SK-N-SH treated with all-trans-retinoic acid at 6 μM for 48 hours (cell line): ENCODE results near the gene TMEM134.

Experiments used
- ATAC-seq: fragments of 200-7000 bp; cut with Tn5 transposase; 3 replicates; pipeline ENCODE4 v1.9.1; 2020; ENCODE audit warnings: mild to moderate bottlenecking, moderate library complexity
- ARNTL ChIP-seq: fragments of 450-650 bp; formaldehyde crosslinking; IDR thresholded peaks from 2 replicates; pipeline ENCODE4 v1.5.0; 2020; ENCODE audit warnings: low read depth, mild to moderate bottlenecking, moderate library complexity, borderline replicate concordance
- BACH2 ChIP-seq: fragments of 250-450 bp; sonication (Bioruptor Pico); IDR thresholded peaks from 2 replicates; pipeline ENCODE4 v1.9.0; 2021; ENCODE audit warnings: mild to moderate bottlenecking, borderline replicate concordance
- CSDC2 ChIP-seq: fragments of 250-450 bp; sonication (Bioruptor Pico); IDR thresholded peaks from 2 replicates; pipeline ENCODE4 v1.5.0; 2020; ENCODE audit warnings: mild to moderate bottlenecking, moderate library complexity
- ESRRG ChIP-seq: fragments of 250-450 bp; sonication (Bioruptor Pico); IDR thresholded peaks from 2 replicates; pipeline ENCODE4 v1.6.1; 2021; ENCODE audit warnings: mild to moderate bottlenecking
- GLIS3 ChIP-seq: fragments of 250-450 bp; sonication (Bioruptor Pico); IDR thresholded peaks from 2 replicates; pipeline ENCODE4 v1.5.0; 2020; ENCODE audit warnings: mild to moderate bottlenecking, moderate library complexity
- ISL1 ChIP-seq: fragments of 250-450 bp; sonication (Bioruptor Pico); IDR thresholded peaks from 2 replicates; pipeline ENCODE4 v2.1.2; 2022; ENCODE audit warnings: mild to moderate bottlenecking, moderate library complexity
- OSR1 ChIP-seq: fragments of 250-450 bp; sonication (Bioruptor Pico); IDR thresholded peaks from 2 replicates; pipeline ENCODE4 v1.8.0; 2022; ENCODE audit warnings: moderate library complexity, mild to moderate bottlenecking, inconsistent platforms
- PATZ1 ChIP-seq: fragments of 250-450 bp; sonication (Bioruptor Pico); IDR thresholded peaks from 2 replicates; pipeline ENCODE4 v1.8.0; 2020; ENCODE audit warnings: mild to moderate bottlenecking, moderate library complexity, borderline replicate concordance
- PPARA ChIP-seq: fragments of 250-450 bp; sonication (Bioruptor Pico); IDR thresholded peaks from 2 replicates; pipeline ENCODE4 v1.5.0; 2020; ENCODE audit warnings: mild to moderate bottlenecking, borderline replicate concordance
- RARB ChIP-seq: fragments of 250-450 bp; sonication (Bioruptor Pico); IDR thresholded peaks from 2 replicates; pipeline ENCODE4 v1.8.0; 2021; ENCODE audit warnings: mild to moderate bottlenecking, moderate library complexity
- SNAI2 ChIP-seq: fragments of 250-450 bp; sonication (Bioruptor Pico); IDR thresholded peaks from 2 replicates; pipeline ENCODE4 v1.5.0; 2020; ENCODE audit warnings: mild to moderate bottlenecking, moderate library complexity
- TCF4 ChIP-seq: fragments of 250-450 bp; sonication (Bioruptor Pico); IDR thresholded peaks from 2 replicates; pipeline ENCODE4 v1.8.0; 2021; ENCODE audit warnings: mild to moderate bottlenecking, moderate library complexity, borderline replicate concordance
- TOX ChIP-seq: fragments of 250-450 bp; sonication (Bioruptor Pico); IDR thresholded peaks from 2 replicates; pipeline ENCODE4 v1.8.0; 2021; ENCODE audit warnings: mild to moderate bottlenecking, moderate library complexity, borderline replicate concordance
- ZC3H10 ChIP-seq: fragments of 250-450 bp; sonication (Bioruptor Pico); IDR thresholded peaks from 2 replicates; pipeline ENCODE4 v1.5.1; 2021; ENCODE audit warnings: mild to moderate bottlenecking, moderate library complexity
- ZFP3 ChIP-seq: fragments of 250-450 bp; sonication (Bioruptor Pico); IDR thresholded peaks from 2 replicates; pipeline ENCODE4 v1.5.0; 2020; ENCODE audit warnings: mild to moderate bottlenecking, moderate library complexity
- ZFP30 ChIP-seq: fragments of 450-650 bp; formaldehyde crosslinking; IDR thresholded peaks from 2 replicates; pipeline ENCODE4 v1.5.0; 2022; ENCODE audit warnings: mild to moderate bottlenecking, moderate library complexity
- ZNF565 ChIP-seq: fragments of 450-650 bp; formaldehyde crosslinking; conservative IDR thresholded peaks from 2 replicates; pipeline ENCODE4 v1.5.0; 2020; ENCODE audit warnings: low read depth, mild to moderate bottlenecking, moderate library complexity
- ZNF8 ChIP-seq: fragments of 450-650 bp; formaldehyde crosslinking; IDR thresholded peaks from 2 replicates; pipeline ENCODE4 v1.5.0; 2020; ENCODE audit warnings: mild to moderate bottlenecking, moderate library complexity
- TF ChIP-seq, protein P1 (sequence below): fragments of 250-450 bp; sonication (Bioruptor Pico); IDR thresholded peaks from 2 replicates; pipeline ENCODE4 v1.8.0; 2021; ENCODE audit warnings: low read depth, mild to moderate bottlenecking, moderate library complexity, borderline replicate concordance
- TF ChIP-seq, protein P2 (sequence below): fragments of 250-450 bp; sonication (Bioruptor Pico); IDR thresholded peaks from 2 replicates; pipeline ENCODE4 v1.5.0; 2020; ENCODE audit warnings: mild to moderate bottlenecking, moderate library complexity
- TF ChIP-seq, protein P3 (sequence below): fragments of 250-450 bp; sonication (Bioruptor Pico); IDR thresholded peaks from 2 replicates; pipeline ENCODE4 v1.5.1; 2021; ENCODE audit warnings: mild to moderate bottlenecking, moderate library complexity
- TF ChIP-seq, protein P4 (sequence below): fragments of 250-450 bp; sonication (Bioruptor Pico); IDR thresholded peaks from 2 replicates; pipeline ENCODE4 v1.5.1; 2020; ENCODE audit warnings: low read depth, mild to moderate bottlenecking, moderate library complexity

The TMEM134 gene

GRCh38 chr11:67437082-67437808 lies 31.8 kb downstream of the TMEM134 start, which contains the start of gene PTPRCAP:
PTPRCAP (minus strand) TSS chr11:67437682; CDS start chr11:67437619, 63 bp downstream.
- TF ChIP-seq, protein P1, sequence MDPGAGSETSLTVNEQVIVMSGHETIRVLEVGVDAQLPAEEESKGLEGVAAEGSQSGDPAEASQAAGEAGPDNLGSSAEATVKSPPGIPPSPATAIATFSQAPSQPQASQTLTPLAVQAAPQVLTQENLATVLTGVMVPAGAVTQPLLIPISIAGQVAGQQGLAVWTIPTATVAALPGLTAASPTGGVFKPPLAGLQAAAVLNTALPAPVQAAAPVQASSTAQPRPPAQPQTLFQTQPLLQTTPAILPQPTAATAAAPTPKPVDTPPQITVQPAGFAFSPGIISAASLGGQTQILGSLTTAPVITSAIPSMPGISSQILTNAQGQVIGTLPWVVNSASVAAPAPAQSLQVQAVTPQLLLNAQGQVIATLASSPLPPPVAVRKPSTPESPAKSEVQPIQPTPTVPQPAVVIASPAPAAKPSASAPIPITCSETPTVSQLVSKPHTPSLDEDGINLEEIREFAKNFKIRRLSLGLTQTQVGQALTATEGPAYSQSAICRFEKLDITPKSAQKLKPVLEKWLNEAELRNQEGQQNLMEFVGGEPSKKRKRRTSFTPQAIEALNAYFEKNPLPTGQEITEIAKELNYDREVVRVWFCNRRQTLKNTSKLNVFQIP (CRISPR knock-in tag) = no peak
- TF ChIP-seq GLIS3 = no peak
- TF ChIP-seq ESRRG (CRISPR knock-in tag) = no peak
- TF ChIP-seq BACH2 (CRISPR knock-in tag) = no peak
- TF ChIP-seq ARNTL (CRISPR knock-in tag) = no peak
- no peak for TF ChIP-seq ZNF565 (CRISPR knock-in tag)
- no peak for TF ChIP-seq TCF4
- no peak for TF ChIP-seq ZNF8
- no peak for TF ChIP-seq ZFP3 (CRISPR knock-in tag)
- TF ChIP-seq OSR1 (CRISPR knock-in tag) = no peak
- no peak for TF ChIP-seq PATZ1 (CRISPR knock-in tag)
- TF ChIP-seq ZC3H10 = no peak
- TF ChIP-seq, protein P2, sequence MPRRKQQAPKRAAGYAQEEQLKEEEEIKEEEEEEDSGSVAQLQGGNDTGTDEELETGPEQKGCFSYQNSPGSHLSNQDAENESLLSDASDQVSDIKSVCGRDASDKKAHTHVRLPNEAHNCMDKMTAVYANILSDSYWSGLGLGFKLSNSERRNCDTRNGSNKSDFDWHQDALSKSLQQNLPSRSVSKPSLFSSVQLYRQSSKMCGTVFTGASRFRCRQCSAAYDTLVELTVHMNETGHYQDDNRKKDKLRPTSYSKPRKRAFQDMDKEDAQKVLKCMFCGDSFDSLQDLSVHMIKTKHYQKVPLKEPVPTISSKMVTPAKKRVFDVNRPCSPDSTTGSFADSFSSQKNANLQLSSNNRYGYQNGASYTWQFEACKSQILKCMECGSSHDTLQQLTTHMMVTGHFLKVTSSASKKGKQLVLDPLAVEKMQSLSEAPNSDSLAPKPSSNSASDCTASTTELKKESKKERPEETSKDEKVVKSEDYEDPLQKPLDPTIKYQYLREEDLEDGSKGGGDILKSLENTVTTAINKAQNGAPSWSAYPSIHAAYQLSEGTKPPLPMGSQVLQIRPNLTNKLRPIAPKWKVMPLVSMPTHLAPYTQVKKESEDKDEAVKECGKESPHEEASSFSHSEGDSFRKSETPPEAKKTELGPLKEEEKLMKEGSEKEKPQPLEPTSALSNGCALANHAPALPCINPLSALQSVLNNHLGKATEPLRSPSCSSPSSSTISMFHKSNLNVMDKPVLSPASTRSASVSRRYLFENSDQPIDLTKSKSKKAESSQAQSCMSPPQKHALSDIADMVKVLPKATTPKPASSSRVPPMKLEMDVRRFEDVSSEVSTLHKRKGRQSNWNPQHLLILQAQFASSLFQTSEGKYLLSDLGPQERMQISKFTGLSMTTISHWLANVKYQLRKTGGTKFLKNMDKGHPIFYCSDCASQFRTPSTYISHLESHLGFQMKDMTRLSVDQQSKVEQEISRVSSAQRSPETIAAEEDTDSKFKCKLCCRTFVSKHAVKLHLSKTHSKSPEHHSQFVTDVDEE (CRISPR knock-in tag) = no peak
- TF ChIP-seq SNAI2 (CRISPR knock-in tag) = no peak
- TF ChIP-seq, protein P3, sequence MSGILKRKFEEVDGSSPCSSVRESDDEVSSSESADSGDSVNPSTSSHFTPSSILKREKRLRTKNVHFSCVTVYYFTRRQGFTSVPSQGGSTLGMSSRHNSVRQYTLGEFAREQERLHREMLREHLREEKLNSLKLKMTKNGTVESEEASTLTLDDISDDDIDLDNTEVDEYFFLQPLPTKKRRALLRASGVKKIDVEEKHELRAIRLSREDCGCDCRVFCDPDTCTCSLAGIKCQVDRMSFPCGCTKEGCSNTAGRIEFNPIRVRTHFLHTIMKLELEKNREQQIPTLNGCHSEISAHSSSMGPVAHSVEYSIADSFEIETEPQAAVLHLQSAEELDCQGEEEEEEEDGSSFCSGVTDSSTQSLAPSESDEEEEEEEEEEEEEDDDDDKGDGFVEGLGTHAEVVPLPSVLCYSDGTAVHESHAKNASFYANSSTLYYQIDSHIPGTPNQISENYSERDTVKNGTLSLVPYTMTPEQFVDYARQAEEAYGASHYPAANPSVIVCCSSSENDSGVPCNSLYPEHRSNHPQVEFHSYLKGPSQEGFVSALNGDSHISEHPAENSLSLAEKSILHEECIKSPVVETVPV (CRISPR knock-in tag) = no peak
- TF ChIP-seq RARB = no peak
- no peak for TF ChIP-seq ISL1 (CRISPR knock-in tag)
- TF ChIP-seq CSDC2 = no peak
- TF ChIP-seq, protein P4, sequence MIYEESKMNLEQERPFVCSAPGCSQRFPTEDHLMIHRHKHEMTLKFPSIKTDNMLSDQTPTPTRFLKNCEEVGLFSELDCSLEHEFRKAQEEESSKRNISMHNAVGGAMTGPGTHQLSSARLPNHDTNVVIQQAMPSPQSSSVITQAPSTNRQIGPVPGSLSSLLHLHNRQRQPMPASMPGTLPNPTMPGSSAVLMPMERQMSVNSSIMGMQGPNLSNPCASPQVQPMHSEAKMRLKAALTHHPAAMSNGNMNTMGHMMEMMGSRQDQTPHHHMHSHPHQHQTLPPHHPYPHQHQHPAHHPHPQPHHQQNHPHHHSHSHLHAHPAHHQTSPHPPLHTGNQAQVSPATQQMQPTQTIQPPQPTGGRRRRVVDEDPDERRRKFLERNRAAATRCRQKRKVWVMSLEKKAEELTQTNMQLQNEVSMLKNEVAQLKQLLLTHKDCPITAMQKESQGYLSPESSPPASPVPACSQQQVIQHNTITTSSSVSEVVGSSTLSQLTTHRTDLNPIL (CRISPR knock-in tag) = no peak
- no peak for ATAC-seq

GRCh38 chr11:67436459-67437081 lies 32.5 kb downstream of the TMEM134 start:
- ATAC-seq = no peak
- no peak for TF ChIP-seq RARB
- no peak for TF ChIP-seq ARNTL (CRISPR knock-in tag)
- TF ChIP-seq, protein P3 (CRISPR knock-in tag) = no peak
- TF ChIP-seq ZFP30 (CRISPR knock-in tag) = no peak
- no peak for TF ChIP-seq ISL1 (CRISPR knock-in tag)
- TF ChIP-seq PATZ1 (CRISPR knock-in tag) = no peak
- TF ChIP-seq TOX (CRISPR knock-in tag) = no peak
- TF ChIP-seq BACH2 (CRISPR knock-in tag) = no peak
- TF ChIP-seq ESRRG (CRISPR knock-in tag) = no peak
- TF ChIP-seq ZNF565 (CRISPR knock-in tag) = no peak
- TF ChIP-seq TCF4 = no peak
- no peak for TF ChIP-seq PPARA
- TF ChIP-seq SNAI2 (CRISPR knock-in tag) = no peak
- TF ChIP-seq GLIS3 = no peak
- no peak for TF ChIP-seq ZFP3 (CRISPR knock-in tag)
